ENCODE measurements around the gene ANO6. TPM values are rescaled to one million over a fixed set of nuclear protein-coding genes. Genes with fewer than 3 reads are reported as not detected.

Gene ANO6
- total RNA-seq, 4 donors from 2014 or later: 31.8 to 43.5 (median 34.1) TPM

DNA sequence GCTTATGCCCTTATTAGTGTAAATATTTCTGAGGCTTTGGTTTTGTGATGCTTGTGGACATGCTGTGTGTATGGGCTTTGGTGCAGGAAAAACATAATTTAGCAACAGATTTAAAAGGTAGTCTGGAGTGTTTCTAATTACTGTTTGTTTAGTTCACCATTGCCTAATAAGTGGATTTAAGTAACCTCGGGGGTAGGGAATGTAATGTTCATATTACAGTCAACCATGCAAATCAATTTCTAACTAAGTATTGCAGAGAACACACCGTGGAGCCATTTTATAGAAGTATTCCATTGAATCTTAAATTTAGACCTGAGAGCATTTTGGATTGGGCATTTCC, 53.5 kb downstream of the ANO6 start:
- WGBS: 72% methylated on average over 2 of the region's 2 CpGs
- no peaks in the 10 kb centered on the region for H3K9me3 ChIP-seq
- no peaks in the 10 kb centered on the region for H3K36me3 ChIP-seq
- TF ChIP-seq EP300 (IDR thresholded peaks at IDR 0.05): no peak
- TF ChIP-seq, protein P1, sequence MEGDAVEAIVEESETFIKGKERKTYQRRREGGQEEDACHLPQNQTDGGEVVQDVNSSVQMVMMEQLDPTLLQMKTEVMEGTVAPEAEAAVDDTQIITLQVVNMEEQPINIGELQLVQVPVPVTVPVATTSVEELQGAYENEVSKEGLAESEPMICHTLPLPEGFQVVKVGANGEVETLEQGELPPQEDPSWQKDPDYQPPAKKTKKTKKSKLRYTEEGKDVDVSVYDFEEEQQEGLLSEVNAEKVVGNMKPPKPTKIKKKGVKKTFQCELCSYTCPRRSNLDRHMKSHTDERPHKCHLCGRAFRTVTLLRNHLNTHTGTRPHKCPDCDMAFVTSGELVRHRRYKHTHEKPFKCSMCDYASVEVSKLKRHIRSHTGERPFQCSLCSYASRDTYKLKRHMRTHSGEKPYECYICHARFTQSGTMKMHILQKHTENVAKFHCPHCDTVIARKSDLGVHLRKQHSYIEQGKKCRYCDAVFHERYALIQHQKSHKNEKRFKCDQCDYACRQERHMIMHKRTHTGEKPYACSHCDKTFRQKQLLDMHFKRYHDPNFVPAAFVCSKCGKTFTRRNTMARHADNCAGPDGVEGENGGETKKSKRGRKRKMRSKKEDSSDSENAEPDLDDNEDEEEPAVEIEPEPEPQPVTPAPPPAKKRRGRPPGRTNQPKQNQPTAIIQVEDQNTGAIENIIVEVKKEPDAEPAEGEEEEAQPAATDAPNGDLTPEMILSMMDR (IDR thresholded peaks at IDR 0.05): no peak
- no peak for TF ChIP-seq POLR2AphosphoS5 (IDR thresholded peaks at IDR 0.05)
- no peak for TF ChIP-seq POLR2A (IDR thresholded peaks at IDR 0.05)
- H3K4me1 ChIP-seq: peaks cover 20% of the 10 kb centered on the region
- H3K27ac ChIP-seq: no peak overlapping the region
- H3K27me3 ChIP-seq: no peaks in the 10 kb centered on the region
- DNase-seq (ENCODE audit: low spot score in 2 of 2): no peak
- no peak overlapping the region for H3K4me3 ChIP-seq

DNA sequence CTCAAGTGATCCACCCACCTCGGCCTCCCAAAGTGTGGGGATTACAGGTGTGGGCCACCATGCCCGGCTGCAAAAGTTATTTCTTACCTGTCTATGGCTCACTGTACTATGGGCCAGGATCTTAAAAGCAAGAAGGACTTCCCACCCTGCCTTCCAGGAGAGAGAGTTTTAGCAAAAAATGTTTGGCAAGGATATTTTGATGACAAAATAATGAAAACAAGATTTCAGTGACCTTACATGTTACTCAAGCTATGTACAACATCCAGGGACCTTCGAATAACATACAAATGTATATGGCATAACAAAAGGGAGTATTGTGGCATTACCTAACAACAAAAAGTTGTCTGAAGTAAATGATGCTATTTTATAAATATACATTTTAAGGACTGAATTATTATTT, 55.1 kb downstream of the ANO6 start:
- no peak overlapping the region for H3K4me3 ChIP-seq
- H3K27me3 ChIP-seq: no peaks in the 10 kb centered on the region
- TF ChIP-seq POLR2A (IDR thresholded peaks at IDR 0.05): no peak
- no peak for TF ChIP-seq POLR2AphosphoS5 (IDR thresholded peaks at IDR 0.05)
- TF ChIP-seq, protein P1 (IDR thresholded peaks at IDR 0.05): no peak
- no peak for TF ChIP-seq EP300 (IDR thresholded peaks at IDR 0.05)
- no peak for DNase-seq (ENCODE audit: low spot score in 2 of 2)
- H3K9me3 ChIP-seq: no peaks in the 10 kb centered on the region
- no peaks in the 10 kb centered on the region for H3K36me3 ChIP-seq
- H3K4me1 ChIP-seq: peaks cover 20% of the 10 kb centered on the region
- no peak overlapping the region for H3K27ac ChIP-seq
- 94% methylated on average over 3 of the region's 3 CpGs for WGBS

DNA sequence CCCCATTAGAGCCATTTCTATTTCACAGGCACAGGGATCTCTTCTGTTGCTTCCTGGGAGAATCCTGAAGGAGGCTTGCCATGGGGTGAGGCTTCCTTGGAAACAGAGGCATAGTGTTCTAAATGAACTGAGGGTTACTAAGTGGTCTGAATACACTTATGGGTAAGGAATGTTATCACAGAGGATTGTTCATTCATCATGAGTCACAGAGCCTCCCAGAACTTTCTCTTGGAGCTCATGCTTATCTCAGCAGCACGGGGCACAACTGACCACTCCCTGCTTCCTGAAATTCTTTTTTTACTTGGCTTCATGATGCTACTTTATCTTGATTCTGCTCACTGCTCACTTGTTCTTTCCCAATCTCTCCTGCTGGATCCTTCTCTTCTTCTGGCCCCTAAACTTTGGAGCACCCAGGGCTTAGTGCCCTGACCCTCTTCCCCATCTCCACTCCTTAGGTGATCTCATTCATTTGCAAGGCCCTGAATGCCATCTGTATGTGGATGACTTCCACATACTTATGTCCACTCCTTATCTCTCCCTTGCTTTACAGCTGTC, 57.9 kb downstream of the ANO6 start:
- peaks cover 9% of the 10 kb centered on the region for H3K4me1 ChIP-seq
- H3K36me3 ChIP-seq: no peaks in the 10 kb centered on the region
- peak in 1 of 2 donors; percentile 59 for DNase-seq (ENCODE audit: low spot score in 2 of 2)
- 14% methylated on average over 1 of the region's 1 CpG for WGBS
- H3K27me3 ChIP-seq: no peaks in the 10 kb centered on the region
- peak overlapping the region; percentile 57 for H3K27ac ChIP-seq
- TF ChIP-seq POLR2AphosphoS5 (IDR thresholded peaks at IDR 0.05): peak in 1 of 3 donors; percentile 41
- no peak for TF ChIP-seq EP300 (IDR thresholded peaks at IDR 0.05)
- H3K9me3 ChIP-seq: no peaks in the 10 kb centered on the region
- no peak overlapping the region for H3K4me3 ChIP-seq

DNA sequence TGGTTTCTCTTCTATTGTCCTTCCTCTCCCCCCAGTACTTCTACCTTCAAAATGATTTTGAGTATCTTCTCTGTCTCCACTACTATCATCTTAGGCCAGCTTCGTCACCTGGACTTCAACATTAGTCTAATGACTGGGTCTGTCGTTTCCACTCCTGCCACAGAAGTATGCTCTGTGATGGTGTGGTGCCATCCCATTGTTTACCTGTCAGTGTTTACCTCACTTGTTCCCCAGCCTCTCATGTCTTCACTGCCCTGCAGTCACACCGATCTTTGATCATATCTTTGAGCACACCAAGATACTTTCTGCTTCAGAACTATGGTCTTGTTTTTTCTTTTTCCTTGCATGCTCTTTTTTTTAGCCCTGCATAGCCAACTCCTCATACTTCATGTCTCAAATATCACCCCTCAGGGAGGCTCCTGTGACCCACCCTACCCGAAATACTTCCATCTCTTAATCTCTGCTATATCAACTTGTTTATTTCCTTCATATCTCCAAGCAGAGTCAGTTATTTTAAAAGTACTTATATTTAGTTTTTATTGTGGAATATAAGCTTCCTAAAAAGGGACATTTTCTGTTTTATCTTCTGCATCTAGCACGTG, 60.4 kb downstream of the ANO6 start:
- Histone ChIP-seq H3K36me3 (no peaks in the 10 kb centered on the region), H3K27me3 (no peaks in the 10 kb centered on the region), H3K9me3 (no peaks in the 10 kb centered on the region), H3K4me3 (no peak overlapping the region), H3K4me1 (peaks cover 3% of the 10 kb centered on the region), H3K27ac (no peak overlapping the region)
- TF ChIP-seq POLR2A (IDR thresholded peaks at IDR 0.05): no peak
- TF ChIP-seq, protein P1 (IDR thresholded peaks at IDR 0.05): no peak
- no peak for TF ChIP-seq POLR2AphosphoS5 (IDR thresholded peaks at IDR 0.05)
- no peak for TF ChIP-seq EP300 (IDR thresholded peaks at IDR 0.05)
- no peak for DNase-seq (ENCODE audit: low spot score in 2 of 2)
- 62% methylated on average over 5 of the region's 5 CpGs for WGBS

DNA sequence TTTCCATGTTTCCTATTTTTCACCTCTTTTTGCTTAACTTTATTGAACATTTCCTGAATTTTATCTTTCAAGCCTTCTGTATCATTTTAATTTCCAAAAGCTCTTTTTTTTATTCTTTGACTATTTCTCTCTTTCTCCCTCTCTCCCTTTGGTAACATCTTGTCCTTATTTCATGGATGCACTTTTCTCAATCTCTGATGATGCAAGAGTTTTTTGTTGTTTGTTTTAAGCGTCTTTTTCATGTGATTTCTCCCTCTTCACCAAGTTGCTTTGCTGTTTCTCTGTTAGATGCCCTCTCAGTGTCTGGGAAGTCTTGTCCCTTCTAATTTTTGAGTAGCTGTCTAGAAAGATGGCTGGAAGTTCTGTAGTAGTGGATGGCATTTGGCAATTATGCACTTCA, 62.6 kb downstream of the ANO6 start:
- no peak for TF ChIP-seq POLR2AphosphoS5 (IDR thresholded peaks at IDR 0.05)
- TF ChIP-seq POLR2A (IDR thresholded peaks at IDR 0.05): no peak
- TF ChIP-seq EP300 (IDR thresholded peaks at IDR 0.05): no peak

DNA sequence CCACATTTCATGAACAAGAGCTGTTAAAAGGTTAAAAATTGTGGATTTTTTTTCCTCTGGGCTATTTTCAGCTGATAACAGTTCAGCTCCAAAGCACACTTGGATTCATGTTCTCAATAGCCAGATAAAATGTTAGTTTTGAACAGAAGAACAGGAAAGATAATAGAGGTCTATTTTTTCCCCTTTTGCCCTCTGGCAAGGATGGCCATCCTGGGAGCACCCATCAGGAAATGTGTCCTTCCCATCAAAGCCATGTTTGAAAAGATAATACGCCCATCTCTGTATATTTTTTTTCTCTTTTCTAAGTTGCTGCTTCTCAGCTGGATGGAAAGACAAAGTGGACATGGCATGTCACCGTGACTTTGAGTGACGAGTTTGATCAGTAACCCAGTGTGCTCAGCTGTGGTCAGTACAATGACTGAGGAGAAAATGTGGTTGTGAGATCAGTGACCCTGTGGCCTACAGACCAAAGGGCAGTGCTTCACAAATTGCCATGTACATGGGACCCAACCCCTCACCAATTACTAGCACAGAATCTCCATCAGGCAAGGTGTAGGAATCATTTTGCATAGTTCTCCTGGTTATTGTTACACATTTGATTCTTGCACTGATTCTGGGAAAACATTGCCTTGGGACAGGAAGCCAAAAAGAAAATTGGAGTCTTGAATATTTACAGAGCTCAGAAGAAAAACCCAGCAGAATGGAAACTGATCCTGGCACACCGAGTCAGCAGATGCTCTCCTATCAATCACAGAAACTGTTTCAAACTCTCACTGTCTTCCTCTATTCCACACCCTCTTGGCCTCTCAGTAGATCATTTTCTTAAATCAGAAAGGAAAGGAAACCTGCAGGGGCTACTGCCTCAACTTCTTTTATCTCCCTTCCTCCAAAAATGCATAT, 64.3 kb downstream of the ANO6 start:
- WGBS: 85% methylated on average over 4 of the region's 4 CpGs
- Histone ChIP-seq H3K9me3 (no peaks in the 10 kb centered on the region), H3K36me3 (no peaks in the 10 kb centered on the region), H3K27me3 (no peaks in the 10 kb centered on the region), H3K4me1 (peaks cover 7% of the 10 kb centered on the region), H3K27ac (no peak overlapping the region), H3K4me3 (no peak overlapping the region)
- no peak for DNase-seq (ENCODE audit: low spot score in 2 of 2)
- TF ChIP-seq, protein P1 (IDR thresholded peaks at IDR 0.05): no peak
- TF ChIP-seq POLR2AphosphoS5 (IDR thresholded peaks at IDR 0.05): no peak
- no peak for TF ChIP-seq POLR2A (IDR thresholded peaks at IDR 0.05)
- TF ChIP-seq EP300 (IDR thresholded peaks at IDR 0.05): no peak

More for the DNA sequence above, 62.6 kb downstream of the ANO6 start:
- H3K27me3 ChIP-seq: no peaks in the 10 kb centered on the region
- H3K9me3 ChIP-seq: no peaks in the 10 kb centered on the region
- H3K4me3 ChIP-seq: no peak overlapping the region
- no peak for DNase-seq (ENCODE audit: low spot score in 2 of 2)
- H3K27ac ChIP-seq: peak overlapping the region; percentile 74
- H3K4me1 ChIP-seq: peaks cover 3% of the 10 kb centered on the region
- 0% methylated on average over 1 of the region's 1 CpG for WGBS
- no peaks in the 10 kb centered on the region for H3K36me3 ChIP-seq
